ENCODE results near the gene DNAH6.

DNAH6 gene

GRCh38 chr2:84808279-84808678 is 292.0 kb downstream of the DNAH6 start:
- DNase-seq: no peak

- no peak for DNase-seq
Observed at GRCh38 chr2:84811839-84812431, 295.6 kb downstream of the DNAH6 start.

GRCh38 chr2:84815146-84815545 is 298.8 kb downstream of the DNAH6 start:
- no peak for DNase-seq

- no peak for DNase-seq
Observed at GRCh38 chr2:84816426-84817026, 300.2 kb downstream of the DNAH6 start.

- DNase-seq: no peak
Observed at GRCh38 chr2:84817239-84817655, 300.9 kb downstream of the DNAH6 start.

GRCh38 chr2:84821806-84822205 is 305.5 kb downstream of the DNAH6 start:
- no peak for DNase-seq

GRCh38 chr2:84823229-84823628 is 306.9 kb downstream of the DNAH6 start:
- DNase-seq: no peak

- no peak for DNase-seq
Observed at GRCh38 chr2:84823788-84824187, 307.5 kb downstream of the DNAH6 start.

GRCh38 chr2:84827978-84828575 is 311.8 kb downstream of the DNAH6 start:
- no peak for DNase-seq

- no peak for DNase-seq
Observed at GRCh38 chr2:84829693-84830092, 313.4 kb downstream of the DNAH6 start.

- DNase-seq: no peak
Observed at GRCh38 chr2:84830095-84830494, 313.8 kb downstream of the DNAH6 start.

- DNase-seq: no peak
Observed at GRCh38 chr2:84830758-84831500, 314.6 kb downstream of the DNAH6 start.

GRCh38 chr2:84832772-84833461 is 316.6 kb downstream of the DNAH6 start:
- DNase-seq: no peak

GRCh38 chr2:84833481-84834150 is 317.3 kb downstream of the DNAH6 start:
- DNase-seq: no peak

- no peak for DNase-seq
Observed at GRCh38 chr2:84836215-84836614, 319.9 kb downstream of the DNAH6 start.

GRCh38 chr2:84838434-84839145 is 322.3 kb downstream of the DNAH6 start:
- DNase-seq: no peak

- no peak for DNase-seq
Observed at GRCh38 chr2:84839851-84840250, 323.6 kb downstream of the DNAH6 start.

- no peak for DNase-seq
Observed at GRCh38 chr2:84840306-84840705, 324.0 kb downstream of the DNAH6 start.

GRCh38 chr2:84841577-84841976 is 325.3 kb downstream of the DNAH6 start:
- DNase-seq: no peak

GRCh38 chr2:84844141-84844540 is 327.8 kb downstream of the DNAH6 start:
- no peak for DNase-seq

- no peak for DNase-seq
Observed at GRCh38 chr2:84846041-84846663, 329.9 kb downstream of the DNAH6 start.

GRCh38 chr2:84846741-84847142 is 330.4 kb downstream of the DNAH6 start:
- DNase-seq: no peak

All from cortex of kidney (tissue), 1 donor.